ENCODE results near the gene RPRM. TPM values are rescaled to one million over a fixed set of nuclear protein-coding genes. Genes with fewer than 3 reads are reported as not detected.

Gene RPRM
- total and polyA plus RNA-seq, 10 of the 15 experiments (the other 5 are each of a cell fraction or from before 2014, with no cell fraction given): 0.06 to 0.37 (median 0.11) TPM; not detected in 7

DNA sequence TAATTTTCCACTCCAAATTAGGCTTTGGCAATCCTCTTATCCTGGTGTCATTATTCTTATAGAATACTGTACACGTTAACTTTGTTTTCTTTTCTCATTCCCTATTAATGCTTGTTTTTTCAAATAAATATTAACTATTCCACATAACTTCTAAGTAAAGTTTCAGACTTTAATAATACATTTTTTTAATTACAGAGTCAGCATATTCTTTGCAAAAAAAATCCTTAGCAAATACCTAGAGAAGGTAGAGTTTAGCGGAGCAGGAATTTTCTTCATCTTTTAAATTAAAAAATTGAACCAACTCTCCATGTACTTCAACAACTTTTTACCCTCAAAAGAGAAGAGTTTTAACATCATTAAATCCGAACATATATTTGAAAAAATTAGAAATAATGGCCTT lies 45.2 kb downstream of the RPRM start:
- ChIA-PET CTCF (no interaction called here), SMC1A (ENCODE audit: uncharacterized antibody, unreplicated experiment) (no interaction called here), RAD21 (ENCODE audit: unreplicated experiment) (no interaction called here), POLR2A (no interaction called here)
- in situ Hi-C loops (cut with MboI) (no loop called here), intact Hi-C loops (cut with micrococcal nuclease; ENCODE audit: unreplicated experiment) (no loop called here)
- no peak for ATAC-seq
- Histone ChIP-seq H3K27ac (ENCODE audit: control insufficient read depth, insufficient read depth) (no peak overlapping the region), H3K4me2 (ENCODE audit: control insufficient read depth, insufficient read depth) (no peak overlapping the region), H3K4me3 (no peak overlapping the region), H3K27me3 (replicated peaks in 1 of 2; ENCODE audit: control insufficient read depth in 2 of 2, insufficient read depth in 2 of 2, low read length in 1 of 2) (no peaks in the 10 kb centered on the region), H3K9me3 (replicated peaks; ENCODE audit: control insufficient read depth, insufficient read depth, low read length) (no peaks in the 10 kb centered on the region), H2AFZ (ENCODE audit: control insufficient read depth, low read depth, low read length) (no peak overlapping the region), H3K79me2 (ENCODE audit: control insufficient read depth, insufficient read depth, low read length) (no peaks in the 10 kb centered on the region), H4K20me1 (ENCODE audit: control insufficient read depth, insufficient read depth) (no peaks in the 10 kb centered on the region), H3K36me3 (ENCODE audit: control insufficient read depth in 2 of 2, insufficient read depth in 2 of 2, low read length in 1 of 2) (no peaks in the 10 kb centered on the region), H3K4me1 (ENCODE audit: control insufficient read depth, insufficient read depth, low read length) (no peaks in the 10 kb centered on the region), H3K9ac (ENCODE audit: control insufficient read depth, insufficient read depth, low read length) (no peak overlapping the region)
- BruUV-seq (replicated peaks): no TSS peak
- no peak for FAIRE-seq
- no peak for TF ChIP-seq BHLHE40 (IDR thresholded peaks at IDR 0.05; ENCODE audit: borderline replicate concordance in 1 of 2, low read depth in 2 of 2, low read length in 1 of 2)
- TF ChIP-seq, protein P1, sequence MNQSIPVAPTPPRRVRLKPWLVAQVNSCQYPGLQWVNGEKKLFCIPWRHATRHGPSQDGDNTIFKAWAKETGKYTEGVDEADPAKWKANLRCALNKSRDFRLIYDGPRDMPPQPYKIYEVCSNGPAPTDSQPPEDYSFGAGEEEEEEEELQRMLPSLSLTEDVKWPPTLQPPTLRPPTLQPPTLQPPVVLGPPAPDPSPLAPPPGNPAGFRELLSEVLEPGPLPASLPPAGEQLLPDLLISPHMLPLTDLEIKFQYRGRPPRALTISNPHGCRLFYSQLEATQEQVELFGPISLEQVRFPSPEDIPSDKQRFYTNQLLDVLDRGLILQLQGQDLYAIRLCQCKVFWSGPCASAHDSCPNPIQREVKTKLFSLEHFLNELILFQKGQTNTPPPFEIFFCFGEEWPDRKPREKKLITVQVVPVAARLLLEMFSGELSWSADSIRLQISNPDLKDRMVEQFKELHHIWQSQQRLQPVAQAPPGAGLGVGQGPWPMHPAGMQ (IDR thresholded peaks at IDR 0.05; ENCODE audit: borderline replicate concordance): no peak
- TF ChIP-seq MYC (IDR thresholded peaks at IDR 0.05; ENCODE audit: insufficient read depth, insufficient read length, insufficient replicate concordance, low read length, severe bottlenecking): no peak
- TF ChIP-seq USF2 (IDR thresholded peaks at IDR 0.05; ENCODE audit: borderline replicate concordance, low read depth, low read length): no peak
- TF ChIP-seq, protein P2, sequence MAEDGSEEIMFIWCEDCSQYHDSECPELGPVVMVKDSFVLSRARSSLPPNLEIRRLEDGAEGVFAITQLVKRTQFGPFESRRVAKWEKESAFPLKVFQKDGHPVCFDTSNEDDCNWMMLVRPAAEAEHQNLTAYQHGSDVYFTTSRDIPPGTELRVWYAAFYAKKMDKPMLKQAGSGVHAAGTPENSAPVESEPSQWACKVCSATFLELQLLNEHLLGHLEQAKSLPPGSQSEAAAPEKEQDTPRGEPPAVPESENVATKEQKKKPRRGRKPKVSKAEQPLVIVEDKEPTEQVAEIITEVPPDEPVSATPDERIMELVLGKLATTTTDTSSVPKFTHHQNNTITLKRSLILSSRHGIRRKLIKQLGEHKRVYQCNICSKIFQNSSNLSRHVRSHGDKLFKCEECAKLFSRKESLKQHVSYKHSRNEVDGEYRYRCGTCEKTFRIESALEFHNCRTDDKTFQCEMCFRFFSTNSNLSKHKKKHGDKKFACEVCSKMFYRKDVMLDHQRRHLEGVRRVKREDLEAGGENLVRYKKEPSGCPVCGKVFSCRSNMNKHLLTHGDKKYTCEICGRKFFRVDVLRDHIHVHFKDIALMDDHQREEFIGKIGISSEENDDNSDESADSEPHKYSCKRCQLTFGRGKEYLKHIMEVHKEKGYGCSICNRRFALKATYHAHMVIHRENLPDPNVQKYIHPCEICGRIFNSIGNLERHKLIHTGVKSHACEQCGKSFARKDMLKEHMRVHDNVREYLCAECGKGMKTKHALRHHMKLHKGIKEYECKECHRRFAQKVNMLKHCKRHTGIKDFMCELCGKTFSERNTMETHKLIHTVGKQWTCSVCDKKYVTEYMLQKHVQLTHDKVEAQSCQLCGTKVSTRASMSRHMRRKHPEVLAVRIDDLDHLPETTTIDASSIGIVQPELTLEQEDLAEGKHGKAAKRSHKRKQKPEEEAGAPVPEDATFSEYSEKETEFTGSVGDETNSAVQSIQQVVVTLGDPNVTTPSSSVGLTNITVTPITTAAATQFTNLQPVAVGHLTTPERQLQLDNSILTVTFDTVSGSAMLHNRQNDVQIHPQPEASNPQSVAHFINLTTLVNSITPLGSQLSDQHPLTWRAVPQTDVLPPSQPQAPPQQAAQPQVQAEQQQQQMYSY (CRISPR knock-in tag; IDR thresholded peaks at IDR 0.05): no peak
- TF ChIP-seq SUZ12 (IDR thresholded peaks at IDR 0.05; ENCODE audit: unreplicated experiment): no peak
- TF ChIP-seq POLR2AphosphoS2 (IDR thresholded peaks at IDR 0.05; ENCODE audit: low read depth, low read length): no peak
- no peak for TF ChIP-seq HDAC2 (IDR thresholded peaks at IDR 0.05)
- TF ChIP-seq MEF2A (IDR thresholded peaks at IDR 0.05; ENCODE audit: insufficient read depth, low read depth, low read length): no peak
- TF ChIP-seq POU2F2 (IDR thresholded peaks at IDR 0.05; ENCODE audit: borderline replicate concordance, low read depth, low read length): no peak
- no peak for TF ChIP-seq SIX5 (IDR thresholded peaks at IDR 0.05; ENCODE audit: low read depth, low read length, severe bottlenecking)
- no peak for TF ChIP-seq ETV6 (conservative IDR thresholded peaks at IDR 0.05 in 1 of 2, IDR thresholded peaks at IDR 0.05 in 1 of 2; ENCODE audit: borderline replicate concordance in 1 of 2, low read depth in 1 of 2)
- TF ChIP-seq BMI1 (IDR thresholded peaks at IDR 0.05; ENCODE audit: borderline replicate concordance): no peak
- TF ChIP-seq JUNB (IDR thresholded peaks at IDR 0.05): no peak
- DNase-seq (ENCODE audit: low read depth, low spot score): no peak
- WGBS (ENCODE audit: insufficient coverage, insufficient replicate concordance, low lambda C conversion rate, missing lambda C conversion rate): 66% methylated on average over 3 of the region's 3 CpGs
